HG02938 (cell line): ENCODE data around the gene ERCC2.

ENCODE experiments used
- ATAC-seq: cut with Tn5 transposase; IDR thresholded peaks from one replicate; pipeline ENCODE4 v1.9.1; 2021; ENCODE audit warnings: mild to moderate bottlenecking, moderate library complexity; ENCODE audit not compliant: unreplicated experiment

The ERCC2 gene

DNA sequence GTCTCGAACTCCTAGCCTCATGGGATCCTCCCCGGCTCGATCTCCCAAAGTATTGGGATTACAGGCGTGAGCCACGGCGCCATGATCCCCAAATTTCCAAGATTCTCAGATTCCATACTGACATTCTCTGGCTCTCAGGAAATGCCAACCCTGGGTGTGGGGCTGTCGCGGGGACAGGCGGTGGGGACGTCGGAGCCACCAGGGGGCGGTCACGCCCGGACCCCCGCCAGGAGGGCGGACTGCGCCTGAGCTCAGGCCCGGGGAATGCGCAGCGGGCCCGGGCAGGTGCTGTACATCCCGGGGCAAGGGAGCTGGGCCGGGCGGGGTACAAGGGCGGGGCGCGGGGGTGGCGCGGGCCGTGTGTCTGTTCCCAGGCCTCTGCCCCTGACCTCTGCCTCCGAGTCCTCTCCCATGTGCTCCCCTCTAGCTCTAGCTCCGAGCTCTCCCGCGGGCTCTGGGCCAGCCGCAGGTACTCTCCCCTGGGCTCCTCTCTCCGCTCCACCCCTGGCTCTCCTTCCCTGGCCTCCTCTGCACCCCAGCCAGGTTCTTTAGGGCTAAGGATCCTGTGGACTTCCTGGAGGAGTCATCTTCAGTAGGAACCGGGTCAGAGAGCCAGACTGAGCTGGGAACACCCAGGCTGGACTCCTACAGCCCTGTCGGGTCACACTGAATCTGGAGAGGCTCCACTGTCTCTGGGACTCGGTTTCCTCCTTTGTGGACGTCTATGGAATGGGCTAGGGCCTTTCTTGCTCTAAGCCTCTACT, 32.1 kb upstream of the ERCC2 start:
- no peak for ATAC-seq

DNA sequence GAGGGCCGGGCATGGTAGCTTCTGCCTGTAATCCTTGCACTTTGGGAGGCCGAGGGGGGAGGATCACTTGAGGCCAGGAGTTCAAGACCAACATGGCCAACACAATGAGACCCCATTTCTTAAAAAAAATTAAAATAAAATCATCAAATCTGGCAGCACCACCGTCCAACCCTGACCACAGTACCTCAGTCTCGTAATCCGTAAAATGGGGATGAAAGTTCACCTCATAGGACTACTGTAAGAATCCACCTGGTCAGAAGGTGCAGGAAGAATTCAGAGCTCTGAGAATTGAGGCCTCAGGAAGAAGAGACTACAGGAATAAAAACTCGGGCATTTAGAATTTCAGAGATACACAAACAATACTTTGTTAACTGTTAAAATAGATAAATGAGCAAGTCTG, 31.4 kb upstream of the ERCC2 start:
- ATAC-seq: no peak

DNA sequence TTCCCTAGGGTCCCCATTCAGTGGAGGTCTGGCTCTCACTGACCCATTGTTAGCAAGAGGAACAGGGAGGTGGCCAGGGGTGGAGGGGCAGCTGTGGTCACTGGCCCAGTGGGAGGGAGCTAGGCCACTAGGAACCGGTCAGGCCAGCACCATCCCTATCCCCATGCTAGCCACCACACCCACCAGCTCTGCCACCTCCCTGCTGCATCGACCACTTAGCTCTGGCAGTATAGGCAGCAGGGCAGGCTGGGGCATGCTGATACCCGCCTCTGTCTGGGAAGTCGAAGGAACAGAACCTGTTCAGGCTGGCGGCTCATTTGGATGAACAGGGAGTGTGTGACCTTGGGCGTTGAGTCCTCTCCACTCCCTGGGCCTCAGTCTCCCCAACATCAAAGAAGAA, 29.8 kb upstream of the ERCC2 start:
- no peak for ATAC-seq

DNA sequence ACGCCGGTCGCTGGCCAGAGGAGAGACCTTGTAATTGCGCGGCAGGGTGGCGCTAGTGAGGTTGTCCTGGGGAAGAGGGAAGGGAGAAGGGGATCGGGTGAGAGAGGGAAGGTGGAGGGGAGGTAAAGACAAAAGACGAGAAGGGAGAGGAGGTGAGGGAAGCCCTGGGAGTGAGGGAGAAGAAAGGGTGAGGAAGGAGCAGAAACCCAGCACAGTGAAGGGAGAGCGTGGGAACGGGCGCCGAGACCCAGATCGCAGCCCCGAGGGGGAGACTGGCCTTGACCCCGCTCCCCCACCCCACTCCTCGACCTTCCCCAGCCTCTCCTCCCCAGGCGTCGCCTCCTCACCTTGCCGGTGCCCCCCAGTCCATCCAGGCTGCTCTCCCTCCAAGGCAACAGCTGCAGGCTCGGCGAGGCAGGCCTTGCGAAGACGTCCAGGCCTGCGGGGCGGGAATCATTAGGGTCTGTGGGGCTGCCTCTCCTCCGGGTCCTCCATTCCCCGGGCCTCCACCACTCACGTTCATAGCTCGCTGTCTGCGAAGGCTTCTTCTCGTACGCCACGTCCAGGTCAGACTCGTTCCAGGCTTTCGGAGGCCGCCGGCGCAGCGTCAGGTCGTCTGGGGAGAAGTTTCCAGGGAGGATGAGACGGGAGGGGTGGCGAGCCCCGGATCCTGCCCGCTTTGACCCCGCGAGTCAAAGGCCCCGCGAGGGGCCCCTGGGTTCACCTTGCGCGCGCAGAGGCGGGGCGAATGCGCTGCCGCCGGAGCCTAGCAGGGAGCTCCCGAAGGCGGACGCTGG, 25.6 kb upstream of the ERCC2 start:
- no peak for ATAC-seq

DNA sequence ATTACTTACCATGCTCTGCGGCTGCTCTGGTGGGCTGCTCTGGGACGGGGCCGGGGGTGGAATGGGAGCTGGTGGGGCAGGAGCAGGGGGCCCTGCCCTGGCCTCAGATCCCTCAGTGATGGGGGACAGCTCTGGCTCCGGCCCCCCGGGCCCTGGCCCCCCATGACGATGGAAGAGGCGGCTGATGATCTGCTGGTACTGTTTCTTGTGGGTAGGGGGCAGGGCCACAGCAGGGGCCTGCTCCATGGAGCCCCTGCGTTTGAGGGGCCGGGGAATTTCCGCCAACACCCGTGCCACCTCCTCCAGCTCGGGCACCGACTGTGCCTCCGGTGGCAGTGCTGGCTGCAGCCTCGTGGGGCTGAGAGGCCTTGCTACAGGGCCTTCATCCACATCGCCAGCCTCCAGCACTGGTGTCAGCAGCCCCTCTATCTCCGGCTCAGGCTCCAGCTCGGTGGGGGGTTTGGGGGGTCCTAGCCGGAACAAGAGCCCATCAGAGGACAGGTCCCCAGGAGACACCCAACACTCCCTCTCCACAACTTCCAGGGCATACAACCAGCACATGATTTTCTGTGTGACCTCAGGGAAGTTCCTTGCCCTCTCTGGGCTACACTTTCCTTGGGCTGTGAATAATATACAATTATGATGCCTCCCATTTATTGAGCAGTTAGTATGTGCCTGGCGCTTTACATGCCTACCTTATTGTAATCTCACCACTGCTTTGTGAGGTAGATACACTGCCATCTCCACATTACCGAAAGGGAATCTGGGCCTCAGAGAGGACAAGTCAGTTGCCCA, 21.7 kb upstream of the ERCC2 start:
- ATAC-seq: no peak

DNA sequence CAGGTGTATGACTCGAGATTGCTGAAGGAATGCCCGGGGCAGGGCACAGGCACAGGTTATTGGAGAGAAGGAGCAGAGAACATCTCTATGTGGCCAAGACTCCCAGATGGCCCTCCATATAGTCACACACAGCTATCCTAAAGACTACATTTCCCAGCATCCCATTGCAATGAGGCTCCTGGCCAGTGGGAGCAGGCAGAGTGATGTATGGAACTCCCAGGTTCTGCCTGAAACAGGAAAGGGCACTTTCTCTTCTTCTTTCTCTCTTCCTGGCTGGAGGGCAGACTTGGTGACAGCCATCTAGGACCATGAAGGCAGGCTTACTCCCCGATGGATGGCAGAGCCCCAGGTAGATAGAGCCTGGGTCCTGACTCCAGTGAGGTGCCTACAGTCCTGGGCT, 21.0 kb upstream of the ERCC2 start:
- no peak for ATAC-seq

DNA sequence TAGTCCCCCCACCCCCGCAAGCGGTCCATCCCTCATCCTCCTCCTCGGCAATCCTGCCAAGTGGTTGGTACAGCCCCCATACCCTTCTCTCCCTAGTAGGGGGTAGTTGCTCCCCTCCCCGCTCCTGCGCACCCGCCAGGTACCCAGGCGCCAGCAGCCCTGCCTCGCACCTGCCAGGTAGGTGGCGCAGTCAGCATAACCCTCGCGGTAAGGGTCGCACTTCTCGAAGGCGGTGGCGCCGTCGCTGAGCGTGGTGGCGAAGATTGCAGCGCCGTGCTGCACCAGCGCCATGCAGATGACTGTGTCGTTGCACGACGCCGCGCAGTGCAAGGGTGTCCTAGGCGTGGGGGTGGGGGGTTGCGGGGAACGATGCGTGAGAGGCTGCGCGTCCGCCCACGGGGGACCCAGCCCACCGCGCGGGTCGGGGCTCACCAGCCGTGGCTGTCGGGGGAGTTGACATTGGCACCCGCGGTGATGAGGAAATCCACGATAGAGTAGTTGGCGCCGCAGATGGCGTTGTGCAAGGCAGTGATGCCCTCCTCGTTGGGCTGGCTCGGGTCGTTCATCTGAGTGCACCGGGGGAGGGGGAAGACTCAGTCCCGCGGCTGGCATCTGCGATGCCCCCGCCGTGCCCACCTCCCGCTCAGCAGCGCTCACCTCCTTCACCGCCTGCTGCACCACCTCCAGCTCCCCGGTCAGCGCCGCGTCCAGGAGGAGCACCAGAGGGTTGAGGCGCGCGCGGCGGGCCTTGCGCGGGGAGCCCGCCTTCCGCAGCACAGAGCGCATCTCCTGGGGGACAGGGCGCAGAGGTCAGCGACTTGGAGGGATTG, 15.2 kb upstream of the ERCC2 start:
- no peak for ATAC-seq

DNA sequence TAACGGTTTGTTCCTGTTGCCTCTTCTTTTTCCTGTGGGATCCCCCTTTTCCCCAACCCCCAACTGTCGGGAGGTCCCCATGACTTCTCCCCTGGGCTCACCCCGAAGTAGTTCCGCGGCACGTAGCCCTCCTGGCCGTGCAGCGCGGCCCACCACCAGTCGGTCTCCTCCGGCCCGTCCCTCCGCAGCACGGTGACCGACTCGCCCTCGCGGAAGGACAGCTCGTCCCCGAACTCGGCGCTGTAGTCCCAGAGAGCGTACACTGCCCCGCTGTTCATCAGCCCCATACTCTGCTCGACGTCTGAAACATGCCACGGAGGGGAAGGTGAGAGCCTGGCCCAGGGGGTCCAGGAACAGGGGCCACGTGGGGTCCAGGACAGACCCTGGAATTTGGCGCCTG, 12.1 kb upstream of the ERCC2 start:
- no peak for ATAC-seq

DNA sequence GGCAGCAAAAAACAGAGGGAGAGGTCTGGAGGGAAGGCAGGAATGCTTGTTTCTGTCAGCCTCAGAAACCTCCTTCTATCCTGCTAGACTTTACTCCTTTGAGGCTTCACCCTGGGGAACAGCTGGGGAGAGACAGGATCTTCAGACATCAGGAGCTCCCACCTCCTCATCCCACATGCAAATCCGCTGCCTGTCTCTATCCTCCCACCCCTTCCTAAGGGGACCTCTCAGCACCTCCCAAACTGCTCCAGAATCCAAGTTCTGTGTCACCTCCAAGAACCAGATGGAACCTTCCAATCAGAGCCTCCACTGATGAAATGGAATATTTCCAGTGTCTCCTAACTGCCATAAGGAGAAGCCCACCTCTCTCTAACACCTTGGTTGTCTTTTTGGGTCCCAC, 9.7 kb upstream of the ERCC2 start:
- no peak for ATAC-seq

DNA sequence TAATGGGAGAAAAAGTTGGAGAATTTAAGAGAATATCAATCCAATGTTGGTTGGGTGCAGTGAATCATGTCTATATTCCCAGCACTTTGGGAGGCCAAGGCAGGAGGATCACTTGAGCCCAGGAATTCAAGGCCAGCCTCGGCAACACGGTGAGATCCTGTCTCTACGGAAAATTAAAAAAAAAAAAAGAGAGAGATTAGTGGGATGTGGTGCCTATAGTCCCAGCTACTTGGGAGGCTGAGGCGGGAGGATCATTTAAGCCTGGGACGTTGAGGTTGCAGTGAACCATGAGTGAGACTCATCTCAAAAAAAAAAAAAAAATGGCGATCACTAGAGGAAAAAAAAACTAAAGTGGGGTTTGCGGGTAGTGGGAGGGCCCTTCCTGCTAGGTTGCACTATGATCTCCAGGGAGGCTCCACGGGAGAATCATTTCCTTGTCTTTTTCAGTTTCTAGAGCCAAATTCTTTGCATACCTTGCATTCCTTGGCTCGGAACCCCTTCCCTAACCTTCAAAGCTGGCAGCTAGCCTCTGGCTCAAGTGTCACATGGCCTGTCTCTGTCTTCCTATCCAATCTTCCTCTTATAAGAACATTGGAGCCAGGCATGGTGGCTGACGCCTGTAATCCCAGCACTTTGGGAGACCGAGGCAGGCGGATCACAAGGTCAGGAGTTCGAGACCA, 5.8 kb upstream of the ERCC2 start:
- ATAC-seq: no peak

DNA sequence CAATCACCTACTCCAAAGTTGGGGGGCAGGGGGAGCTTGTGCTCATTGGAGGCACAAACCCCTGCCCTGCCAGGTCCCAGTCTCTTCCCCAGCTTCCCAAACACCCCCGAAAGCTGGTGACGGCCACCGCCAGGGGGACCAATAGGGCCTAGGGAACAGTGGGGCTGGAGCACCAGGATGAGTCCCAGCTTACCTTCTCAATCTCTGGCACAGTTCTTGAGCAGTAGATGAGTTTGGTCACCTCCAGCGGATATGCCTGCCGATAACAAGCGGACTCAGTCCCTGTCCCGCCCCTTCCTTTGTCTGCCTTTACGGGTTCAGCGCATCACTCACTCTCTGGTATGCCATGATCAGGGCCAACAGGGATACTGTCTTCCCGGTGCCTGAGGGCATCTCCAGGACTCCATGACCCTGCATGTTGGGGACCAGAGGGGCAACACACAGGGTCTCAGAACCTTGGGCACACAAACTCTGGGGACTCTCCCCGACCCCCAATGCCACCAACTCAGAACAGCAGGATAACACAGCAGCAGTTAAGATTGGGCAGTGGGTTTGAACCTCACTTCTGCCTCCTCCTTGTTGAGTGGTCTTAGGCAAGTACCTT, 1.5 kb downstream of the ERCC2 start:
- ATAC-seq: no peak

DNA sequence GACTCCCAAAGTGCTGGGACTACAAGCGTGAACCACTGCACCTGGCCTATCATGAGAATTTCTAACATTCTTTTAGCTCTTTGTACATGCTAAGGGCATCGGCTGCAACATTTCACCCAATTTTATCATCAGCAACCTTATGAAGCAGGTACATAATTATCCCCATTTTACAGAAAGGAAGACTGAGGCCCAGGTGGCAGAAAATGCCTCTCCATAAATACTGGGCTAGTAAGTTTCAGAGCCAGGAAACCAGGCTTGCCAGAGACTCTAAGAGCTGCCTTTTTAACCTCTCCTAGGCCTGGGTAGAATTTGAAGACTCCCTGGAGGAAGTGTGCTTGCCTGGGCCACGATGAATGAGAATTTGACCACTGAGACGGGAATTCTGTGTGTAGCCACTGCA, 2.2 kb downstream of the ERCC2 start:
- ATAC-seq: no peak

DNA sequence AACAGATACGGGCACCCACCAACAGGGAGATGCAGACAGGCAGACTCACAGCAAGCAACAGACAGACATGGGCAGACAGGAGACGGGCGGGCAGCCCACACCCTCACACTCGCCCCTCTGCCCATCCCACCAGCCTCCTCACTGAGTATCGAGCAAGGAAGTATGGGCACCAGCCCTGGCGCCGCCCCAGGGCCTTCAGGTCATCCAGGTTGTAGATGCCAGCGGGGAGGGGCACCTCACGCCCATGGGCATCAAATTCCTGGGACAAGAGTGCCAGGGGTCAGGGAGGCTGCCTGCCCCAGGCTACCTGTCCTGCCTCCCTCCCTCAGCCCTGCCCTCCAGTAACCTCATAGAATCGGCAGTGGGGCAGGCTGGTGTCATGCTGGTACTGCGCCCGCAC, 5.7 kb downstream of the ERCC2 start:
- no peak for ATAC-seq

DNA sequence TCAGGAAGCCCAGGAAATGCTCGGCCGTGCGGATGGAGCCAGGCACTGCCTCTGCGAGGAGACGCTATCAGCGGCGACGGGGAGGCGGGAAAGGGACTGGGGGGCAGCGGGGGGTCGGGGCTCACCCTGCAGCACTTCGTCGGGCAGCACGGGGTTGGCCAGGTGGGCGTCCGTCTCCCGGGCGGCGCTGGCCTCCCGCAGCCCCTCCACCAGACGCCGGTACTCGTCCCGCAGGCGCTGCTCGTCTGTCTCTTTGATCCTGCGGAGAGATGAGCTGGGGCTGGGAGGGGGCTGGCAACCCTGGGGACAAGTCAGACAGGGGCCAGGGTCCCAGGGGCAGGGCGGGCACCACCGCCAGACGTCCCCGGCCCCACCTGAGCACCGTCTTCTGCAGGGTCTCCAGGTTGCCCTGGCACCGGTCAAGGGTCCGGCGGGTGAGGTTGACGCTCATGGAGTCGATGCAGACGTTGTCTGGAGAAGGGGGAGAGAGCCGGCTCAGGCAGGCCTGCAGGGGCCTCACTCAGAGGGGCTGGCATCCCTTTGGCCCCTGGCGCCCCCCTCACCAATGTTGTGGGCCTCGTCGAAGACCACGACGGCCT, 6.4 kb downstream of the ERCC2 start:
- ATAC-seq: no peak

DNA sequence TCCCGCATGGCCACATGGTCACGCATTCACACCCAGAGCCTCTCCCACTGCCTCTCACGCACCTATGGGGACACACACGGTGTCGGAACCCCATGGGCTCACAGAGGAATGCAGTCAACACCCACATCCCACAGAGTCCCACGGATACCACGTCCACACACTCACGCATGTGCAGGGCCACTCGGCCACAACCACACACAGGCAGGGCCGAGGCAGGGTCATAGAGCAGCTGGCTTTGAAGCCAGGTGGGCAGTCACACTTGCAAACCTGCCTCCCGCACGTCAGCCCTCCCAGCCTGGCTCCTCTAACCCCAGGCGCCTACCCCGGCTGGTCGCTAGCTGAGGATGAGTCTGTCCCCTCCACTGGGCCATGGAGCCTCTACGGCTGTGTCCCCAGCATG, 8.1 kb downstream of the ERCC2 start:
- no peak for ATAC-seq

DNA sequence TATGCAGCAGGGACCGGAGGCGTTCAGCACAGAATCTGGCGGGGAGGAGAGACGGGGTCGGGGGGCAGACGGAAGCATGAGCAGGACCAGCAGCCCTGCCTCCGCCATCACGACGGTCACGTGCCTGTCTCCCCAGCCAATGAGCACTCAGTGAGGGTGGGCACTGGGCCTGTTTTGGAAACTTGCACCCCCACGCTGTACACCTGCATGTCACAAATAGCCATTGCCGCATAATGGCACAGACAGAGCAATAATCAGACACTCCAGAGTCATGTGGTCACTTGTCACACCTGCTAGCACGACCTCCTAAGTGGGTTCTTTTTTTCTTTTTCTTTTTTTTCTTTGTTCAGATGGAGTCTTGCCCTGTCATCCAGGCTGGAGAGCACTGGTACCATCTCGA, 8.8 kb downstream of the ERCC2 start:
- ATAC-seq: no peak

DNA sequence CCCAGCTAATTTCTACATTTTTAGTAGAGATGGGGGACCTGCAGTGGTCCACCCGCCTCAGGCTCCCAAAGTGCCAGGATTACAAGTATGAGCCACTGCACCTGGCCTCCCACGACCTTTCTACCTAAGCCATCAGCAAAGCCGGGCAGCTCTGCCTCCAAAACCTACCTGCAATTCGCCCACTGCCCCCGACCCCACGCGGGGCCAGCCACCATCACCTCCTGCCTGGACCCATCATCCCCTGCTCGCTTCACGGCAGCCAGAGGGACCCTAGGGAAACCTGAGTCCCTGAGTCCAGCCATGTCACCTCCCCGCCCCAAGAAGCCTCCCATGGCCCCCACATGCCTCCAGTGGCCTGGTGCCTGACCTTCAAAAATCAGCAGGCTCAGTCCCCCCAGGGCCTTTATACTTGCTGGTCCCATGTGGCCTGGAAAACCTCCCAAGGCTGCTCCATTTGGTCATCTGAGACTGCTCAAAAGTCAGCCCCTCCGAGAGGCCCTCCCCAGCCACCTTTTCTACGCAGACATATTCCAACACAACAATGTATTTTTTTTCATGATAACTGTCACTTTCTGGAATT, 12.1 kb downstream of the ERCC2 start:
- ATAC-seq: no peak

DNA sequence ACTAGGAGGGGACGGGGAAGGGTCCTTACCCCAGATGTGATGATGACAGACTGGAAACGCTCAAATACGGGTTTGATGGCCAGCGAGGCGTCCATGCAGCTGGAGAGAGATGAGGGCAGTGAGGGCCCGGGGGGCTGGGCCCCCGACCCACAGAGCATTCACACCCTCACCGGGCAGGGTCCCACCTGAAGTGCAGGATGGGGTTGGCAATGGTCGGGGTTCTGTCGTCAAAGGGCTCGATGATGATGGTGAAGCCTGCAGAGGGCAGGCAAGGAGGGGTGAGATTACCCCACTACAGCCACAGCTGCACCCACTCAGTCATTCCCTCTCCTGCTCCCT, 13.0 kb downstream of the ERCC2 start:
- no peak for ATAC-seq

DNA sequence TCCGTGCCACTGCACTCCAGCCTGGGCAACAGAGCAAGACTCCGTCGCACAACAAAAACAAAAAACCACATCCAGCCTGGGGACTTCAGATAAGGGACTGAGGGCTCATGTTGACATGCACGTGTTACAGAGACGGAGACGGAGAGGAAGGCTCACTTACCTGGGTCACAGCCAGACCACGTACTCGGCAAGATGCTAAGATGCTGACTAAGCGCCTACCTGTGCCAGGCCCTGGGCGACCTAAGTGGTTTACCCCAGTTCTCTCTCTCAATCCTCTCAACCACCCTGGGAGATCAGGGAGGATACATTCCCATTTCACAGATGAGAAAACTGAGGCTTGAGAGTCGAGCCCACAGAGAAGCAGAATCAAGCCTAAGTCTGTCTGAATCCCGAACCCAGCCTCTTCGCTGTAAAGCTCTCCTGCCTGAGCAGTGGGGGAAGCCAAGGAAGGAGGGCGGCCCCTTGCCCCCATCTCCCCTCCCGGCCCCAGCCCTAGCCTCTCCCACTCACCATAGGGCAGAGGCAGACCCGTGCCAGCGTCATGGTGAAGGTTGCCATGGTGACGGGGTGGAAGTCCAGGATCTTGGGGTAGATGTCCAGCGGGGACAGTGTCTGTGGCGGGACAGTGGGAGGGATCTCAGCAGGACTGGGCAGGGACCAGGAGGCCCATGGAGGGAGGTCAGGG, 13.5 kb downstream of the ERCC2 start:
- ATAC-seq: no peak
